ENCODE results near the gene ZNF296.

The ZNF296 gene

DNA sequence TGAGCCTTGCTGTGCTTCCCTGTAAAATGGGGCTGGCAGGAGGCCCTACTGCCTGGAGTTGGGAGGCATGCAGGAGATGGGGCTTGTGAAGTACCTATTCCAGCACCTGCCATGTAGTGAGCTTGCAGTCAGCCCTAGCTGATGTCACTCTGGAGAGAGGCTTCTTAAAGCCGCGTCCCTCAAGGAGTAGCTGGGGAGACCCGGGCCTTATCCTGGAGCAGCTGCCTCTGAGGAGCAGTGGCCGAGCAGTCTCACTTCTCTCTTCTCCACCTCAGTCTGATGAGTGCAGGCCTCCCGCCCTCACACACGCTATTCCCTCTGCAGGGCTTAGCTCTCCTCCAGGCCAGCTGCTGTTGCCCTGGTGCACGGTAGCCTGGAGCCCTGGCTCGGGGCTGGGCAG lies 19.4 kb downstream of the ZNF296 start:
- H3K9me2 ChIP-seq (replicated peaks; ENCODE audit: insufficient read depth, low read length): no peaks in the 10 kb centered on the region
- peaks cover 7% of the 10 kb centered on the region; the same call in 1 of the 2 replicates for H3K36me3 ChIP-seq (ENCODE audit: low read length)
- H3K79me2 ChIP-seq (ENCODE audit: insufficient read depth, low read length): peaks cover 11% of the 10 kb centered on the region
- no peaks in the 10 kb centered on the region for H3K9me3 ChIP-seq (ENCODE audit: insufficient read depth, low read length)
- H3K4me3 ChIP-seq (ENCODE audit: insufficient read depth, low read length, poor library complexity, severe bottlenecking): no peak overlapping the region
- no peaks in the 10 kb centered on the region for H3F3A ChIP-seq (ENCODE audit: insufficient read depth)
- H3K27me3 ChIP-seq (ENCODE audit: low read length): no peaks in the 10 kb centered on the region
- H3K4me2 ChIP-seq (ENCODE audit: low read depth, low read length, poor library complexity, severe bottlenecking): no peak overlapping the region
- H2AFZ ChIP-seq (ENCODE audit: low read depth, low read length, severe bottlenecking): no peak overlapping the region
- TF ChIP-seq EZH2phosphoT487 (conservative IDR thresholded peaks at IDR 0.05; ENCODE audit: low read length): no peak
- TF ChIP-seq, protein P1, sequence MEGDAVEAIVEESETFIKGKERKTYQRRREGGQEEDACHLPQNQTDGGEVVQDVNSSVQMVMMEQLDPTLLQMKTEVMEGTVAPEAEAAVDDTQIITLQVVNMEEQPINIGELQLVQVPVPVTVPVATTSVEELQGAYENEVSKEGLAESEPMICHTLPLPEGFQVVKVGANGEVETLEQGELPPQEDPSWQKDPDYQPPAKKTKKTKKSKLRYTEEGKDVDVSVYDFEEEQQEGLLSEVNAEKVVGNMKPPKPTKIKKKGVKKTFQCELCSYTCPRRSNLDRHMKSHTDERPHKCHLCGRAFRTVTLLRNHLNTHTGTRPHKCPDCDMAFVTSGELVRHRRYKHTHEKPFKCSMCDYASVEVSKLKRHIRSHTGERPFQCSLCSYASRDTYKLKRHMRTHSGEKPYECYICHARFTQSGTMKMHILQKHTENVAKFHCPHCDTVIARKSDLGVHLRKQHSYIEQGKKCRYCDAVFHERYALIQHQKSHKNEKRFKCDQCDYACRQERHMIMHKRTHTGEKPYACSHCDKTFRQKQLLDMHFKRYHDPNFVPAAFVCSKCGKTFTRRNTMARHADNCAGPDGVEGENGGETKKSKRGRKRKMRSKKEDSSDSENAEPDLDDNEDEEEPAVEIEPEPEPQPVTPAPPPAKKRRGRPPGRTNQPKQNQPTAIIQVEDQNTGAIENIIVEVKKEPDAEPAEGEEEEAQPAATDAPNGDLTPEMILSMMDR (IDR thresholded peaks at IDR 0.05; ENCODE audit: insufficient read depth, low read length, poor library complexity, severe bottlenecking): no peak
- peak overlapping the region; percentile 38 for H3K27ac ChIP-seq (ENCODE audit: low read depth, low read length)
- H3K9ac ChIP-seq (ENCODE audit: low read length): no peak overlapping the region
- no peaks in the 10 kb centered on the region for H4K20me1 ChIP-seq (ENCODE audit: low read depth, low read length)

DNA sequence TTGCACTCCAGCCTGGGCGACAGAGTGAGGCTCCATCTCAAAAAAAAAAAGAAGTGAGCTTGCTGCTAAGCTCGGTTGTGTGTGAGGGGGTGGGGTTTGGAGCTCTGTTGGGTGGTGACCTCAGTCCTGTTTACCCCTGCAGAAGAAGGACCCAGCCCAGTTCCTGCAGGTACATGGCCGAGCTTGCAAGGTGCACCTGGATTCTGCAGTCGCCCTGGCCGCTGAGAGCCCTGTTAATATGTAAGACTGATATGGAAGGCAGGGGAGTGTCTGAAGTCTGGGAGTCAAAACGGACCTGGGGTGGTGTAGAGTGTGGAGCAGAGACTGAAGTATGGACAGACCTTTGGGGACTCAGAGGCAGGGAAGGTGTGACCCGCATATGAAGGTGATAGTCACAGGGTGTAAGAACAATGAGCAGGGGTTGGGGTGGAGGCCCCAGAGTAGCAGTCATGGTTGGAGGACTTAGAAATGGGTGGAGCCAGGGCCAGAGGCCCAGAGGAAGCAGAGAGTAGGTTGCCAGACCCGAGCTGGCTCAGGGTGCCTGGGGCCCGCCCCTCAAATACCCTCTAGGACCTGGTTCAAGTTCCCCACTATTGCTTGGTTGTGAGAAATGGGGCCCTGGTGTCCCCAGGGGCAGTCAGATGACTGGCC lies 24.2 kb downstream of the ZNF296 start:
- Histone ChIP-seq H3K27me3 (ENCODE audit: low read length) (no peaks in the 10 kb centered on the region), H2AFZ (ENCODE audit: low read depth, low read length, severe bottlenecking) (no peak overlapping the region), H3K9me3 (ENCODE audit: insufficient read depth, low read length) (no peaks in the 10 kb centered on the region), H3K4me3 (ENCODE audit: insufficient read depth, low read length, poor library complexity, severe bottlenecking) (no peak overlapping the region), H3K9me2 (replicated peaks; ENCODE audit: insufficient read depth, low read length) (no peaks in the 10 kb centered on the region), H3F3A (ENCODE audit: insufficient read depth) (peaks cover 8% of the 10 kb centered on the region), H4K20me1 (ENCODE audit: low read depth, low read length) (no peaks in the 10 kb centered on the region), H3K4me2 (ENCODE audit: low read depth, low read length, poor library complexity, severe bottlenecking) (no peak overlapping the region), H3K36me3 (ENCODE audit: low read length) (no peaks in the 10 kb centered on the region), H3K27ac (ENCODE audit: low read depth, low read length) (peak overlapping the region; percentile 68), H3K79me2 (ENCODE audit: insufficient read depth, low read length) (peaks cover 56% of the 10 kb centered on the region), H3K9ac (ENCODE audit: low read length) (no peak overlapping the region)
- TF ChIP-seq, protein P1 (IDR thresholded peaks at IDR 0.05; ENCODE audit: insufficient read depth, low read length, poor library complexity, severe bottlenecking): no peak
- no peak for TF ChIP-seq EZH2phosphoT487 (conservative IDR thresholded peaks at IDR 0.05; ENCODE audit: low read length)

DNA sequence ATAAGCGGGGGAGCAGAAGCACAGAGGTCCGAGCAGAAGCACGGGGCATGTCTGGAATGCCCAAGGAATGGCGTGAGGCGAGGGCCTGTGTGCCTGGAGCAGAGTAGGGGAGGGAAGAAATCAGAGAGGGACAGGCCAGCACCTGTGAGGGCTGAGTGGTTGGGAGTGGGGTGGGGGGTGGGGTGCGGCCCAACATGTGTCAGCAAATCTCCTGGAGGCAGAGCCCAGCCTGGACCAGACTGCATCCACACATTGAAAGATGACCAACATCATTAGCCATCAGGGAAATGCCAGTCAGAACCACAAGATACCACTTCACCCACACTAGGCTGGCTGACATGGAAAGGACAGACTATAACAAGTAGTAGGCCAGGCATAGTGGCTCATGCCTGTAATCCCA lies 26.2 kb downstream of the ZNF296 start:
- no peaks in the 10 kb centered on the region for H3K36me3 ChIP-seq (ENCODE audit: low read length)
- 0 out of 2 replicates have a peak overlapping the region, but pooled peaks have one; percentile 23 for H3K27ac ChIP-seq (ENCODE audit: low read depth, low read length)
- H3K4me2 ChIP-seq (ENCODE audit: low read depth, low read length, poor library complexity, severe bottlenecking): no peak overlapping the region
- TF ChIP-seq EZH2phosphoT487 (conservative IDR thresholded peaks at IDR 0.05; ENCODE audit: low read length): no peak
- TF ChIP-seq, protein P1 (IDR thresholded peaks at IDR 0.05; ENCODE audit: insufficient read depth, low read length, poor library complexity, severe bottlenecking): no peak
- no peaks in the 10 kb centered on the region for H3K27me3 ChIP-seq (ENCODE audit: low read length)
- H3K9ac ChIP-seq (ENCODE audit: low read length): no peak overlapping the region
- H2AFZ ChIP-seq (ENCODE audit: low read depth, low read length, severe bottlenecking): no peak overlapping the region
- no peaks in the 10 kb centered on the region for H4K20me1 ChIP-seq (ENCODE audit: low read depth, low read length)
- H3F3A ChIP-seq (ENCODE audit: insufficient read depth): peaks cover 16% of the 10 kb centered on the region
- H3K79me2 ChIP-seq (ENCODE audit: insufficient read depth, low read length): peaks cover 75% of the 10 kb centered on the region
- no peaks in the 10 kb centered on the region for H3K9me3 ChIP-seq (ENCODE audit: insufficient read depth, low read length)
- no peaks in the 10 kb centered on the region for H3K9me2 ChIP-seq (replicated peaks; ENCODE audit: insufficient read depth, low read length)
- no peak overlapping the region for H3K4me3 ChIP-seq (ENCODE audit: insufficient read depth, low read length, poor library complexity, severe bottlenecking)
